D721Med (cell line): Measurements from ENCODE around the gene USF2.

Experiments
- DNase-seq: peaks from one replicate; pipeline ENCODE4 v3.0.0; 2011; ENCODE audit warnings: low spot score; ENCODE audit not compliant: insufficient read length
- FAIRE-seq: peaks from 2 replicates; lab custom pipeline; 2011; peaks lifted over from hg19 to GRCh38; lab: Jason Lieb, UNC
- CTCF ChIP-seq: IDR thresholded peaks from 2 replicates; pipeline ENCODE4 v1.5.1; 2012; ENCODE audit warnings: mild to moderate bottlenecking, control low read depth; ENCODE audit not compliant: insufficient read depth; ENCODE audit errors: missing control alignments

Gene USF2

GRCh38 chr19:35305181-35305580 lies 36.4 kb downstream of the USF2 start:
- no peak for FAIRE-seq
- TF ChIP-seq CTCF, result no peak
- no peak for DNase-seq

DNA sequence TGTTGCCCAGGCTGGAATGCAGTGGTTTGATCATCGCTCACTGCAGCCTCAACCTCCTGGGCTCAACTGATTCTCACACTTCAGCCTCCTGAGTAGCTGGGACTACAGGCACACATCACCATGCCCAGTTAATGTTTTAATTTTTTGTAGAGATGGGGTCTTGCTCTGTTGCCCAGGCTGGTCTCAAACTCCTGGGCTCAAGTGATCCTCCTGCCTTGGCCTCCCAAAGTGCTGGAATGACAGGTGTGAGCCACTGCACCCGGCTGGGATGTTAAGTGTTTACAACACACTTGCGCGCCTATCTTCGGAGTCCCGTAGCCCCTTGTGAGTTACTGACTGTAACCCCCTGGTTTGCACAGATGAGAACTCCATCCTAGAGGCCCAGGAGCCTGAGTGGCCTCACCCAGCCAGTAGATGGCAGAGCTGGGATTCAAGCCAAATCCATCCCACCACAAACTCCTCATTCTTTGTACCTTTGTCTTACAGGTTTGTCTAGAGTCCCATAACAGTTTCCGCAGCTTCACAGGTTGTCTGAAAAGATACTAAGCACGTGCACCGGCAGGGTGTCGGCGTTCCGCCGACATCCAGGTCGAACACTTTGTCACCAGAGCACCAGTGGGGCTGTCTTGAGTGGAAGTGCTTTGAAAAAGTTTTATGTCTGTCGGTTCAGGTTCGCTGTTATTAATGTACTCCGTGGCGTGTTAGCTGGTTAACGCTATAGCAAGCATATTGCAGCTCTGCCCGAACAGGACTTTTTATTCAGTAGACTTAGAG lies 37.9 kb downstream of the USF2 start:
- FAIRE-seq, result no peak
- TF ChIP-seq CTCF, result peak; percentile 16
- no peak for DNase-seq

- TF ChIP-seq CTCF, result no peak
- FAIRE-seq (no peak), DNase-seq (no peak)
Observed at GRCh38 chr19:35307931-35308330, 39.2 kb downstream of the USF2 start.

GRCh38 chr19:35308910-35309309 lies 40.1 kb downstream of the USF2 start:
- no peak for TF ChIP-seq CTCF
- no peak for DNase-seq
- FAIRE-seq, result no peak

- DNase-seq, result no peak
- TF ChIP-seq CTCF, result no peak
- no peak for FAIRE-seq
Observed at GRCh38 chr19:35309481-35310279, 40.9 kb downstream of the USF2 start.

DNA sequence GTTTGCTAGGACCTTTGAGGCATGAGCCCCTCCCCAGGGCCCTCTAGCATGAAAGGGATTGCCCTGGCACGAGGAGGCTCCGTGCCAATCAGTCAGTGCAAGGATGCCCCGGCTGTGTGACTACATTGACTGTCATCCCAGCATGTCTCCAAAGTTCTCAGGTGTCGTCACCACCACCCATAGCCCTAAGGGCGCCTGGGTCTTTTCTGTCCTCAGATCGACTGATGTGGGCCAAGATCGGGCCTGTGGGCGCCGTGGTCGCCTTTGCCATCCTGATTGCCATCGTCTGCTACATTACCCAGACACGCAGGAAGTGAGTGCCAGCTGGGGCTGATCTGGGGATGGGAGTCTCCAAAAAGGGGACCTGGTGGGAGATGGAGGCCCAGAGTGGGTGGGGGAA lies 41.6 kb downstream of the USF2 start:
- DNase-seq (no peak), FAIRE-seq (no peak)
- no peak for TF ChIP-seq CTCF
